Activated naive CD8-positive, alpha-beta T cell (primary cell): ENCODE measurements around the gene SPNS2.

Experiments used
- H3K27ac Mint-ChIP-seq: one replicate; pipeline ENCODE4 v1.8.0; 2021; ENCODE audit warnings: mixed read lengths
- H3K27me3 Mint-ChIP-seq: one replicate; pipeline ENCODE4 v1.8.0; 2021; ENCODE audit warnings: mixed read lengths
- H3K36me3 Mint-ChIP-seq: one replicate; pipeline ENCODE4 v1.8.0; 2021; ENCODE audit warnings: mixed read lengths
- H3K4me1 Mint-ChIP-seq: one replicate; pipeline ENCODE4 v1.8.0; 2021; ENCODE audit warnings: low read depth, mixed read lengths
- H3K4me3 Mint-ChIP-seq: one replicate; pipeline ENCODE4 v1.8.0; 2021; ENCODE audit warnings: mild to moderate bottlenecking, mixed read lengths
- H3K9me3 Mint-ChIP-seq: one replicate; pipeline ENCODE4 v1.8.0; 2021; ENCODE audit warnings: low read depth, mixed read lengths

SPNS2 gene

GRCh38 chr17:4476511-4477070, 22.1 kb upstream of the SPNS2 start:
- Mint-ChIP-seq H3K4me1 (peaks cover 18% of the 10 kb centered on the region), H3K9me3 (no peaks in the 10 kb centered on the region), H3K4me3 (no peak overlapping the region), H3K27me3 (no peaks in the 10 kb centered on the region), H3K36me3 (no peaks in the 10 kb centered on the region), H3K27ac (no peak overlapping the region)

GRCh38 chr17:4477255-4477791, 21.4 kb upstream of the SPNS2 start:
- Mint-ChIP-seq H3K36me3 (no peaks in the 10 kb centered on the region), H3K4me3 (no peak overlapping the region), H3K27ac (no peak overlapping the region), H3K9me3 (no peaks in the 10 kb centered on the region), H3K27me3 (no peaks in the 10 kb centered on the region), H3K4me1 (peaks cover 24% of the 10 kb centered on the region)

- Mint-ChIP-seq H3K9me3 (no peaks in the 10 kb centered on the region), H3K4me3 (no peak overlapping the region), H3K27ac (no peak overlapping the region), H3K27me3 (no peaks in the 10 kb centered on the region), H3K36me3 (no peaks in the 10 kb centered on the region), H3K4me1 (peaks cover 29% of the 10 kb centered on the region)
Measured at GRCh38 chr17:4478318-4478830, 20.3 kb upstream of the SPNS2 start.

- Mint-ChIP-seq H3K9me3 (no peaks in the 10 kb centered on the region), H3K27ac (no peak overlapping the region), H3K27me3 (no peaks in the 10 kb centered on the region), H3K4me1 (peaks cover 35% of the 10 kb centered on the region), H3K36me3 (no peaks in the 10 kb centered on the region), H3K4me3 (no peak overlapping the region)
Measured at GRCh38 chr17:4479340-4479981, 19.2 kb upstream of the SPNS2 start.

- H3K27me3 Mint-ChIP-seq, result no peaks in the 10 kb centered on the region
- no peak overlapping the region for H3K27ac Mint-ChIP-seq
- peaks cover 2% of the 10 kb centered on the region for H3K36me3 Mint-ChIP-seq
- H3K4me1 Mint-ChIP-seq, result peaks cover 41% of the 10 kb centered on the region
- H3K4me3 Mint-ChIP-seq, result no peak overlapping the region
- no peaks in the 10 kb centered on the region for H3K9me3 Mint-ChIP-seq
Measured at GRCh38 chr17:4479982-4480751, 18.5 kb upstream of the SPNS2 start.

- peak overlapping the region; percentile 80 for H3K4me3 Mint-ChIP-seq
- H3K9me3 Mint-ChIP-seq, result no peaks in the 10 kb centered on the region
- H3K27me3 Mint-ChIP-seq, result no peaks in the 10 kb centered on the region
- H3K36me3 Mint-ChIP-seq, result peaks cover 2% of the 10 kb centered on the region
- H3K4me1 Mint-ChIP-seq, result peaks cover 48% of the 10 kb centered on the region
- H3K27ac Mint-ChIP-seq, result peak overlapping the region; percentile 98
Measured at GRCh38 chr17:4480929-4481898, 17.5 kb upstream of the SPNS2 start.

GRCh38 chr17:4482338-4483011, 16.2 kb upstream of the SPNS2 start:
- Mint-ChIP-seq H3K36me3 (peaks cover 2% of the 10 kb centered on the region), H3K27me3 (no peaks in the 10 kb centered on the region), H3K9me3 (no peaks in the 10 kb centered on the region), H3K4me3 (no peak overlapping the region), H3K4me1 (peaks cover 60% of the 10 kb centered on the region), H3K27ac (peak overlapping the region; percentile 98)

- no peaks in the 10 kb centered on the region for H3K9me3 Mint-ChIP-seq
- peaks cover 2% of the 10 kb centered on the region for H3K36me3 Mint-ChIP-seq
- H3K27ac Mint-ChIP-seq, result peak overlapping the region; percentile 22
- H3K4me3 Mint-ChIP-seq, result no peak overlapping the region
- peaks cover 62% of the 10 kb centered on the region for H3K4me1 Mint-ChIP-seq
- H3K27me3 Mint-ChIP-seq, result no peaks in the 10 kb centered on the region
Measured at GRCh38 chr17:4483012-4483840, 15.5 kb upstream of the SPNS2 start.

- Mint-ChIP-seq H3K27me3 (no peaks in the 10 kb centered on the region), H3K4me3 (peak overlapping the region; percentile 91)
Measured at GRCh38 chr17:4485676-4486646, 12.7 kb upstream of the SPNS2 start.

GRCh38 chr17:4487296-4487695, 11.4 kb upstream of the SPNS2 start:
- Mint-ChIP-seq H3K4me1 (peaks cover 37% of the 10 kb centered on the region), H3K9me3 (no peaks in the 10 kb centered on the region), H3K27ac (peak overlapping the region; percentile 64), H3K4me3 (peak overlapping the region; percentile 37), H3K27me3 (no peaks in the 10 kb centered on the region), H3K36me3 (peaks cover 5% of the 10 kb centered on the region)

More at GRCh38 chr17:4485676-4486646, 12.7 kb upstream of the SPNS2 start:
- H3K36me3 Mint-ChIP-seq, result peaks cover 2% of the 10 kb centered on the region
- H3K4me1 Mint-ChIP-seq, result peaks cover 49% of the 10 kb centered on the region
- peak overlapping the region; percentile 91 for H3K27ac Mint-ChIP-seq
- no peaks in the 10 kb centered on the region for H3K9me3 Mint-ChIP-seq

- Mint-ChIP-seq H3K36me3 (peaks cover 5% of the 10 kb centered on the region), H3K4me1 (peaks cover 37% of the 10 kb centered on the region), H3K4me3 (no peak overlapping the region), H3K27me3 (no peaks in the 10 kb centered on the region), H3K27ac (no peak overlapping the region), H3K9me3 (no peaks in the 10 kb centered on the region)
Measured at GRCh38 chr17:4487820-4488716, 10.6 kb upstream of the SPNS2 start.
